ENCODE data around the gene COL9A2. TPM values are rescaled to one million over a fixed set of nuclear protein-coding genes. Genes with fewer than 3 reads are reported as not detected.

Gene COL9A2
- total RNA-seq, 2 experiments from 2014 or later: 2.4 to 3.0 TPM

GRCh38 chr1:40301066-40301465, 16.0 kb downstream of the COL9A2 start:
- no peak overlapping the region for H3K27ac ChIP-seq (ENCODE audit: low read depth in 1 of 2, low read length in 2 of 2)
- intact Hi-C loops (cut with DNase I, micrococcal nuclease): no loop called here
- H3K36me3 Mint-ChIP-seq (ENCODE audit: low read depth): no peaks in the 10 kb centered on the region
- H3K27ac Mint-ChIP-seq: no peak overlapping the region
- ChIA-PET CTCF (no interaction called here), POLR2A (no interaction called here)
- H3K36me3 ChIP-seq (ENCODE audit: insufficient read depth, low read length): no peaks in the 10 kb centered on the region
- DNase-seq: no peak
- no peak for ATAC-seq (ENCODE audit: poor library complexity)
- TF ChIP-seq, protein P1, sequence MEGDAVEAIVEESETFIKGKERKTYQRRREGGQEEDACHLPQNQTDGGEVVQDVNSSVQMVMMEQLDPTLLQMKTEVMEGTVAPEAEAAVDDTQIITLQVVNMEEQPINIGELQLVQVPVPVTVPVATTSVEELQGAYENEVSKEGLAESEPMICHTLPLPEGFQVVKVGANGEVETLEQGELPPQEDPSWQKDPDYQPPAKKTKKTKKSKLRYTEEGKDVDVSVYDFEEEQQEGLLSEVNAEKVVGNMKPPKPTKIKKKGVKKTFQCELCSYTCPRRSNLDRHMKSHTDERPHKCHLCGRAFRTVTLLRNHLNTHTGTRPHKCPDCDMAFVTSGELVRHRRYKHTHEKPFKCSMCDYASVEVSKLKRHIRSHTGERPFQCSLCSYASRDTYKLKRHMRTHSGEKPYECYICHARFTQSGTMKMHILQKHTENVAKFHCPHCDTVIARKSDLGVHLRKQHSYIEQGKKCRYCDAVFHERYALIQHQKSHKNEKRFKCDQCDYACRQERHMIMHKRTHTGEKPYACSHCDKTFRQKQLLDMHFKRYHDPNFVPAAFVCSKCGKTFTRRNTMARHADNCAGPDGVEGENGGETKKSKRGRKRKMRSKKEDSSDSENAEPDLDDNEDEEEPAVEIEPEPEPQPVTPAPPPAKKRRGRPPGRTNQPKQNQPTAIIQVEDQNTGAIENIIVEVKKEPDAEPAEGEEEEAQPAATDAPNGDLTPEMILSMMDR (IDR thresholded peaks at IDR 0.05): no peak
- H3K4me3 Mint-ChIP-seq: no peak overlapping the region
- H3K27me3 Mint-ChIP-seq: no peaks in the 10 kb centered on the region
- no peaks in the 10 kb centered on the region for H3K27me3 ChIP-seq (ENCODE audit: control insufficient read depth in 1 of 2, insufficient read depth in 2 of 2, low read length in 2 of 2)
- H3K9me3 ChIP-seq (ENCODE audit: control insufficient read depth in 1 of 2, insufficient read depth in 1 of 2, low read length in 2 of 2): no peaks in the 10 kb centered on the region
- no peaks in the 10 kb centered on the region for H3K9me3 Mint-ChIP-seq
- no peak overlapping the region for H3K4me3 ChIP-seq (ENCODE audit: low read length)
- H3K4me1 Mint-ChIP-seq (ENCODE audit: low read depth): no peaks in the 10 kb centered on the region
- H3K4me1 ChIP-seq (ENCODE audit: insufficient read depth, low read length): no peaks in the 10 kb centered on the region

- H3K4me1 Mint-ChIP-seq (ENCODE audit: low read depth): no peaks in the 10 kb centered on the region
Observed at GRCh38 chr1:40300651-40301050, 16.4 kb downstream of the COL9A2 start.

GRCh38 chr1:40300249-40300567, 16.9 kb downstream of the COL9A2 start:
- no peaks in the 10 kb centered on the region for H3K4me1 Mint-ChIP-seq (ENCODE audit: low read depth)
- no peak overlapping the region for H3K27ac Mint-ChIP-seq
- no peaks in the 10 kb centered on the region for H3K9me3 ChIP-seq (ENCODE audit: control insufficient read depth in 1 of 2, insufficient read depth in 1 of 2, low read length in 2 of 2)
- intact Hi-C loops (cut with DNase I, micrococcal nuclease): no loop called here
- no peak overlapping the region for H3K4me3 ChIP-seq (ENCODE audit: low read length)
- H3K36me3 Mint-ChIP-seq (ENCODE audit: low read depth): no peaks in the 10 kb centered on the region
- H3K4me1 ChIP-seq (ENCODE audit: insufficient read depth, low read length): no peaks in the 10 kb centered on the region
- H3K9me3 Mint-ChIP-seq: no peaks in the 10 kb centered on the region
- CTCF ChIA-PET: interaction anchor here (0.6 kb wide), 1 partner anchor 22 kb away, joined by 3 read pairs; no protein-coding TSS in a partner anchor
- DNase-seq (no peak), ATAC-seq (ENCODE audit: poor library complexity) (no peak)
- no peaks in the 10 kb centered on the region for H3K27me3 Mint-ChIP-seq
- no peaks in the 10 kb centered on the region for H3K36me3 ChIP-seq (ENCODE audit: insufficient read depth, low read length)
- TF ChIP-seq, protein P1 (IDR thresholded peaks at IDR 0.05): no peak
- H3K4me3 Mint-ChIP-seq: no peak overlapping the region
- no peaks in the 10 kb centered on the region for H3K27me3 ChIP-seq (ENCODE audit: control insufficient read depth in 1 of 2, insufficient read depth in 2 of 2, low read length in 2 of 2)
- POLR2A ChIA-PET: no interaction called here
- H3K27ac ChIP-seq (ENCODE audit: low read depth in 1 of 2, low read length in 2 of 2): no peak overlapping the region

More at GRCh38 chr1:40300651-40301050, 16.4 kb downstream of the COL9A2 start:
- TF ChIP-seq, protein P1 (IDR thresholded peaks at IDR 0.05): no peak
- H3K9me3 Mint-ChIP-seq: no peaks in the 10 kb centered on the region
- intact Hi-C loops (cut with DNase I, micrococcal nuclease): no loop called here
- H3K27me3 Mint-ChIP-seq: no peaks in the 10 kb centered on the region
- no peak overlapping the region for H3K4me3 ChIP-seq (ENCODE audit: low read length)
- no peak overlapping the region for H3K4me3 Mint-ChIP-seq
- no peaks in the 10 kb centered on the region for H3K27me3 ChIP-seq (ENCODE audit: control insufficient read depth in 1 of 2, insufficient read depth in 2 of 2, low read length in 2 of 2)
- no peaks in the 10 kb centered on the region for H3K36me3 ChIP-seq (ENCODE audit: insufficient read depth, low read length)
- H3K9me3 ChIP-seq (ENCODE audit: control insufficient read depth in 1 of 2, insufficient read depth in 1 of 2, low read length in 2 of 2): no peaks in the 10 kb centered on the region
- ChIA-PET CTCF (no interaction called here), POLR2A (no interaction called here)
- DNase-seq: no peak
- no peak overlapping the region for H3K27ac ChIP-seq (ENCODE audit: low read depth in 1 of 2, low read length in 2 of 2)
- no peak overlapping the region for H3K27ac Mint-ChIP-seq
- H3K36me3 Mint-ChIP-seq (ENCODE audit: low read depth): no peaks in the 10 kb centered on the region
- no peaks in the 10 kb centered on the region for H3K4me1 ChIP-seq (ENCODE audit: insufficient read depth, low read length)
- no peak for ATAC-seq (ENCODE audit: poor library complexity)

Data from CD4-positive, alpha-beta T cell (primary cell).